ENCODE data around the gene BAIAP2L2.

DNA sequence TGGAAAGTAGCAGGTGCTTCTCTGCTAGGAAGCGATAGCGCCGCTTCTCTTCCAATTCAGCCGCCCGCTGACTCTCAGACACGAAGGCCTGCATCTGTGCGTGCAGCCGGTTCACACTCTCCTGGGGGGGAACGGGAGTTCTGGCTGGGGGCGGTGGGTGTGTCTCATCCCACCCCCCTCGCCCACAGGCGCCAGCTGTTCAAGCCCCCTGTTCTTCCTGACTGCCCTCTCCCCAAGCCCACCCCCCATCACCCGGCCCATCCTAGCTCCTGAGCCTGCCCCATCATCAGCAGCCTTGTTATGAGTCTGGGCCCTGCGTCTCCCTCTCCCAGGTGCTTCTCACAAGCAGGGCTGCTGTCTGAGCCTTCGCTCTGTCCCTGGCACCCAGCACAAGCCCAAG, 13.4 kb downstream of the BAIAP2L2 start:
- TF ChIP-seq POLR2AphosphoS5 (IDR thresholded peaks at IDR 0.05) (no peak), EZH2 (IDR thresholded peaks at IDR 0.05; ENCODE audit: borderline replicate concordance, insufficient read depth, low read length, poor library complexity, severe bottlenecking) (no peak), RAD21 (conservative IDR thresholded peaks at IDR 0.05) (no peak), EP300 (conservative IDR thresholded peaks at IDR 0.05; ENCODE audit: poor library complexity, severe bottlenecking) (no peak)
- TF ChIP-seq, protein P1, sequence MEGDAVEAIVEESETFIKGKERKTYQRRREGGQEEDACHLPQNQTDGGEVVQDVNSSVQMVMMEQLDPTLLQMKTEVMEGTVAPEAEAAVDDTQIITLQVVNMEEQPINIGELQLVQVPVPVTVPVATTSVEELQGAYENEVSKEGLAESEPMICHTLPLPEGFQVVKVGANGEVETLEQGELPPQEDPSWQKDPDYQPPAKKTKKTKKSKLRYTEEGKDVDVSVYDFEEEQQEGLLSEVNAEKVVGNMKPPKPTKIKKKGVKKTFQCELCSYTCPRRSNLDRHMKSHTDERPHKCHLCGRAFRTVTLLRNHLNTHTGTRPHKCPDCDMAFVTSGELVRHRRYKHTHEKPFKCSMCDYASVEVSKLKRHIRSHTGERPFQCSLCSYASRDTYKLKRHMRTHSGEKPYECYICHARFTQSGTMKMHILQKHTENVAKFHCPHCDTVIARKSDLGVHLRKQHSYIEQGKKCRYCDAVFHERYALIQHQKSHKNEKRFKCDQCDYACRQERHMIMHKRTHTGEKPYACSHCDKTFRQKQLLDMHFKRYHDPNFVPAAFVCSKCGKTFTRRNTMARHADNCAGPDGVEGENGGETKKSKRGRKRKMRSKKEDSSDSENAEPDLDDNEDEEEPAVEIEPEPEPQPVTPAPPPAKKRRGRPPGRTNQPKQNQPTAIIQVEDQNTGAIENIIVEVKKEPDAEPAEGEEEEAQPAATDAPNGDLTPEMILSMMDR (IDR thresholded peaks at IDR 0.05; ENCODE audit: poor library complexity, severe bottlenecking), result no peak
- TF ChIP-seq, protein P2, sequence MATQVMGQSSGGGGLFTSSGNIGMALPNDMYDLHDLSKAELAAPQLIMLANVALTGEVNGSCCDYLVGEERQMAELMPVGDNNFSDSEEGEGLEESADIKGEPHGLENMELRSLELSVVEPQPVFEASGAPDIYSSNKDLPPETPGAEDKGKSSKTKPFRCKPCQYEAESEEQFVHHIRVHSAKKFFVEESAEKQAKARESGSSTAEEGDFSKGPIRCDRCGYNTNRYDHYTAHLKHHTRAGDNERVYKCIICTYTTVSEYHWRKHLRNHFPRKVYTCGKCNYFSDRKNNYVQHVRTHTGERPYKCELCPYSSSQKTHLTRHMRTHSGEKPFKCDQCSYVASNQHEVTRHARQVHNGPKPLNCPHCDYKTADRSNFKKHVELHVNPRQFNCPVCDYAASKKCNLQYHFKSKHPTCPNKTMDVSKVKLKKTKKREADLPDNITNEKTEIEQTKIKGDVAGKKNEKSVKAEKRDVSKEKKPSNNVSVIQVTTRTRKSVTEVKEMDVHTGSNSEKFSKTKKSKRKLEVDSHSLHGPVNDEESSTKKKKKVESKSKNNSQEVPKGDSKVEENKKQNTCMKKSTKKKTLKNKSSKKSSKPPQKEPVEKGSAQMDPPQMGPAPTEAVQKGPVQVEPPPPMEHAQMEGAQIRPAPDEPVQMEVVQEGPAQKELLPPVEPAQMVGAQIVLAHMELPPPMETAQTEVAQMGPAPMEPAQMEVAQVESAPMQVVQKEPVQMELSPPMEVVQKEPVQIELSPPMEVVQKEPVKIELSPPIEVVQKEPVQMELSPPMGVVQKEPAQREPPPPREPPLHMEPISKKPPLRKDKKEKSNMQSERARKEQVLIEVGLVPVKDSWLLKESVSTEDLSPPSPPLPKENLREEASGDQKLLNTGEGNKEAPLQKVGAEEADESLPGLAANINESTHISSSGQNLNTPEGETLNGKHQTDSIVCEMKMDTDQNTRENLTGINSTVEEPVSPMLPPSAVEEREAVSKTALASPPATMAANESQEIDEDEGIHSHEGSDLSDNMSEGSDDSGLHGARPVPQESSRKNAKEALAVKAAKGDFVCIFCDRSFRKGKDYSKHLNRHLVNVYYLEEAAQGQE (IDR thresholded peaks at IDR 0.05; ENCODE audit: borderline replicate concordance), result no peak

Data from neural cell (in vitro differentiated cells).